Right forelimb (tissue), 1 donor: ENCODE results near the gene PPFIA2.

Experiments used
- DNase-seq: peaks from one replicate; pipeline ENCODE4 v3.0.0-alpha.2; 2018

The PPFIA2 gene

DNA sequence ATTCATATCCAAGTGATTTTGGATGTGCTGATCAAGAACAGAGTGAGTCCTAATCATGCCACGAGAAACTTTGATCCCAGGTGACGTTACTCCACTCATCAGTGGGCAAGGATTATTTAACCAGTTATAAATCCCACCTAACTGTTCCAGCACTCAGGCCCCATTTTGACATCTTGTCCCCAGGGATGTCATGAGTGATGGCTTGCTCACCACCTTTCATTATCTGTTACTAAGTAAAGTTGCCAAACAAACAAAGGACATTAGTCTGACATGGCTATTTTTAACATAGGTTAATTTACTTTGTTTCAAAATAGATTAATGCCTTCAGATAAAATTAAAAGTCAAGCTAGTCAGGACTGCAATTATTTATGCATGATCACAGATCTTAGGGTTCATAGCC is 425.3 kb downstream of the PPFIA2 start:
- no peak for DNase-seq

DNA sequence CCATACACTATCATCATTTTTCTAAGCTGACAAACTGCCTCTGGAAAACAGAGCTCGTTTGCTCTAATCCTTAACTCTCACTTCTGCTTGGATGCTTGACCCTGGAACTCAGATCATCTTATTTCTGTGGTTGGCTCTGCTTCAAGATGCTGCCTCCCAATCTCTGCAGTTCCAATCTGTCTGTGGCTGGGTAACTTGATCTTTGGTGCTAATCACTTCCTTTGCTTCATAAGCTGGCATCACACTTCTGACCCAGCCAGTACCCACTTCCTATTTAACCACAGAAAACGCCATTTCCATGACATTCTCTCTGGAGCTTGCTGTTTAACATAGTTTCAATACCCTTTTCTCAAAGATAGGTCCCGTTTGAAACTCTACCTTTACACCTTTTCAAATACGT is 427.1 kb downstream of the PPFIA2 start:
- DNase-seq, result no peak

DNA sequence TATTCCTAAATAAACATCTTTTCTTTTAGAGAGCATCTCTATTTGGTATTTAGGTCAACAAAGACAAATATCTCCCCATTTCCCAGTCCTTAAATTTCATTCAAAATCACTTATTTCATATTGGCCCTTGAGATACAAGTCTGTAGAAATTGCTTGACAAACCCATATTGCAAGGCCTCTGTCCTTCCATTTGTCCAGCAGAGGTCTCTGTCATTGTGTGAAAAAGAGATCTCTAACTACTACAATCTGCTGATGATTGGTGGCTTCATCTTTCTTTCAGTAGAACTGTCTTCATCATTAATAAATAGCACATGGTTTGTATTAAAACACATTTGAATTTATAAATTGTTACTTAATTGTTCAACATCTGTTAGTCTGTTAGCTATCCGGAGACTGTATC is 428.7 kb downstream of the PPFIA2 start:
- DNase-seq, result no peak

DNA sequence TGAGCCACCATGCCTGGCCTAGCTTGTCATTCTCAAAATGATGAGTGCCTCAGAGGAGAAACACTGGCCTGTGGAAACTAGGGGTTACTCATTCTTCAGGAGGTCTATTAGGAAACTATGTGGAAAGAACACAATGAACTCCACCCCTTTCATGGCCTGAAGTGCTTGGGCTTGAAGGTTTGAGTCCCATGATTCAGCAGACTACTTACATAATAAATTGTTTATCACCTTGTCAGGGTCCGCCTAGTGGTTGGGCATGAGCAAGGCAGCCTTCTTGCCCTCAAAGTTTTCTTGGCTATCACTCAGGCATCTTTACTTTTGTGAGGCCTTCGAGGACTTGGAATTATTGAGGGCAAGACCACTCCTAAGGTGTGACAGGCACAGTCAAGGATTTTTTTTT is 430.1 kb downstream of the PPFIA2 start:
- no peak for DNase-seq

DNA sequence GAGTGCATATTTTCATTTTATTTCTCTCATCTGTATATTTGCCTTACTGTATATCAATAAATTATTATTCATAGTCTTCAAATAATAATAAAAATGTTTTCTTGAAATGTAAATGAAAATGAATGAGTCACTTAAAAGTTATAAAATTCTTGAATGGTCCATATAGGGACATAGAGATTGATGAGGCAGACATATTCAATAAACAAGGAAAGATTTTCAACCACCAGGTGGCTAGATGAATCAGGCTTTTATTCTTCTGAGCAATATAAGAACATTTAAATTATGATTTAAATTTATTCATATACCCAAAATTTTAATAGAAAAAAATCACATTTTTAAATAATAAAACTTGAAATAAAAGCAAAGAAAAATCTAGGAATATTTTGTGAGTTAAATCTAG is 431.7 kb downstream of the PPFIA2 start:
- no peak for DNase-seq

DNA sequence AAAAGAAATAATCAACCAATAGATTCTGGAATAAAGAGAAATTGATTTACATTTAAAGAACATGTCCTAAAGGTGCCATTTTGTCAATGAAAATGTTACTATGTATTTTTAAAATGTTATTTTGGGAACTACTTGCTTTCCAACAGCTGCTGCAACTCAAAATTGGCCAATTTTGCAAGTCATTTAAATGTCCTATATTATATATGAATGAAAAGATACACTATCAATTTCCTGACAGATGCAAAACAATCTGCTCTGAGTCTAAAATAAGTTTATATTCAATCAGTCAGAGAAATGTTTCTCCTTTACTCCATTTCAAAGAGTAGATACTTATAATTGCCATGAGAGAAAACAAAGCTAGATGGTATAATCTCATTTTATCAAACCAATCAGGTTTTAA is 434.1 kb downstream of the PPFIA2 start:
- no peak for DNase-seq

GRCh38 chr12:81314903-81315531 is 444.1 kb downstream of the PPFIA2 start:
- no peak for DNase-seq

- DNase-seq, result no peak
Observed at GRCh38 chr12:81303935-81304334, 455.2 kb downstream of the PPFIA2 start.

- no peak for DNase-seq
Observed at GRCh38 chr12:81300454-81300853, 458.7 kb downstream of the PPFIA2 start.

GRCh38 chr12:81297601-81298000 is 461.5 kb downstream of the PPFIA2 start:
- DNase-seq, result no peak

- DNase-seq, result no peak
Observed at GRCh38 chr12:81296556-81297305, 462.4 kb downstream of the PPFIA2 start.

DNA sequence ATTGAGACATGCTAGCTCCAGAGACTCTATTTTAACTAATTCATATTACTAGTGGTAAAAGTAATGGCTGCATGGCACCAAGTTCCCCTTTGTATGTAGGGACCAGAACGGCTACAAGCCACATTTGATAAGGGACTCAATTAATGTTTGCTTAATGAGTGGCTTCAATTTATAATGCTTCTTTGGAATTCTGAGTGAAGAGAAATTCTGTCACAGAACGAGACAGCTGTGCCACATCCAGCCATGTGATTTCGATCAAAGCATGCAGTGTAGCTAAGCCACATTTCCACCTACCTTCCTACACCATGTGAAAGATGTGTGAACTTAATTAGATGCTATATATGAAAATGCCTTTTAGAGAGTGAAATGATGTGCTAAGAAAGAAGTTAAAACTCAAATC is 463.9 kb downstream of the PPFIA2 start:
- no peak for DNase-seq

- DNase-seq, result no peak
Observed at GRCh38 chr12:81294325-81295190, 464.6 kb downstream of the PPFIA2 start.

- no peak for DNase-seq
Observed at GRCh38 chr12:81288651-81289050, 470.5 kb downstream of the PPFIA2 start.

DNA sequence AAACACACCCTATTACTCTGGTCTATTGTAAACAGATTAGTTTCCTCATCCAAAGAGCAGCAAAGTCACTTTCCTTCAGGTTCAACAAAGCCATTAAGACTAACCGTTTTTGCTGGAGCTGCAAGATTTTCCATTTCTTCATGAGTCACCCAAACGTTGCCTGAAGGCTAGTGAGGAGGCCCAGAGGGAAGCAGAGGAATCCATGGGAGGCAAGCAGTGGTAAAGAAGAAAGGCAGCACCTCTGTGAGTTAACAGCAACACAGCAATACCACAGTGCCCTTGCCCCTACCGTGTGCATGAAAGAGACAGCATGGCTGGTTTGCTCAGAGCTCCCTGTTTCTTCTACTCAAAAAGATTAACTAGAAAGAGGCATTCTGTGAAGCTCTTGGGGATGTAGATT is 475.0 kb downstream of the PPFIA2 start:
- DNase-seq, result no peak

DNA sequence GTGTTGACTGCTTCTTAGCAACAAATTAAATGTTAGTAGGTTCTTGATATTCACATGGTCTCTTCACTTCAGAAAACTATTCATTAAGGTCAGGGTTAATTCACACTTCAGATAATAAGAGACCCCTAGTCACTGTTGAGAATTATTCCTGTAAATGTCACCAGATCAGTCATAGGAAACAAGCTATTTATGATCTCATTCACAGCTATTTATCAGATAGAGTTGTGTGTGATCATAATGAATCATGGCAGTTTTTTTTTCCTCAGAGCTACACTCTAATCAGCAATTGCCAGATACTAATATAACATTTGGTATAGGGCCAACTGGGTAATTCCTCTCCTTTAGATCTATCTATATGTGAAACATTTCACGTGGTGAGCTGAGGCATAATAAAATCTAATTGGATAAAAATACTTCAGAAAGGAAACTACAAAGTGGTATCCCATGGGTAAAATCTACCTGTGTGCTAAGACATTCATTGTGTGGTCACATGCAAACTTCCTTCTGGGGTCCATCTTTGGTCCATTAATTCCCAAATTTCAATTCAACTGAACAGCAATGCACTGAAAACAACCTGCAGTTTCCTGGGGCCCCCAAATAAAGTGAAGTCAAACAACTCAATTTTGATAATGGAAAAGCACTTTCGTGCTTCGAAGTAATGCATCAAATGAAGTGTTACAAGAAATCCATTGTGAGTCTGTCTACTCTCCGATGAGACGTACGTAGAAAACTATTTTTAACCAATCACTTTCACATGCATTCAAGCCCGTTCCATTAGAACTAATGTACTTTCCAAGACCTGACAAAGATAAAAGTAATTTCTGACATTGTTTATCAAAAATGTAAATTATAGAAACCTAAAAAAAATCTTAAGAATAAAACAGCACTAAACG is 484.3 kb downstream of the PPFIA2 start:
- no peak for DNase-seq

DNA sequence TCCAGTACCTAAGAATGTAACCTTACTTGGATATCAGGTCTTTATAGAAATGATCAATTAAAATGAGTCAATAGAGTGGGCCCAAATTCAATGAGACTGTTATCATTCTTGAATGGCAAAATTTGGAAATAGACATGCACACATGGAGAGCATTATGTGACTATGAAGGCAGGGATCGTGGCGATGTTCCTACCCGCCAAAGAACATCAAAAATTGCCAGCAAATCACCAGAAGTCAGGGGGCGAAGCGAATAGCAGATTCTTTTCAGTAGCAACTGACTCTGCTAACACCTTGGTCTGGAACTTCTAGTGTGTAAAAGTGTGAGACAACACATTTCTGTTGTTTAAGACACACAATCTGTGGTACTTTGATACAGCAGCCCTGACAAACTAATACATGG is 488.8 kb downstream of the PPFIA2 start:
- DNase-seq, result no peak

DNA sequence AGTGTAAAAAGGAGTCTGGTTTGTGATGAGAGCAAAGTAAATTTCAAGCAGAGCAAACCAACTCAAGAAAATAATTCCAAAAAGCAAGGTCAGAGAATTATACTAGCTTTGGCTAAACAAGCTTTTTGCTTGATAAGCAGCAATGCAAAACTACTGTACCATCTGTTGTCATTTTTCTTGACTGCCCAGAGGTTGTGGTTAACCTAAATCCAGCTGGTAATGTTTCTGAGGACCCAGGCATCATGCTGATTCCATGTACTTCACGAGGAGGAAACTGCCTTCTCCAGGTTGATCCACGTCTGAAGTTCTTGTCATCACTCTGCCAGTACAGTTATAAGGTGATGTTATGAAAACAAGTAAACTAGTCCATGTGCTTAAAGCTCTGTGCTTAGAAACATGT is 496.1 kb downstream of the PPFIA2 start:
- no peak for DNase-seq

- DNase-seq, result no peak
Observed at GRCh38 chr12:81261508-81262207, 497.5 kb downstream of the PPFIA2 start.

- no peak for DNase-seq
Observed at GRCh38 chr12:81259360-81259759, 499.8 kb downstream of the PPFIA2 start.

GRCh38 chr12:81257947-81258551 is 501.1 kb downstream of the PPFIA2 start:
- DNase-seq, result no peak

DNA sequence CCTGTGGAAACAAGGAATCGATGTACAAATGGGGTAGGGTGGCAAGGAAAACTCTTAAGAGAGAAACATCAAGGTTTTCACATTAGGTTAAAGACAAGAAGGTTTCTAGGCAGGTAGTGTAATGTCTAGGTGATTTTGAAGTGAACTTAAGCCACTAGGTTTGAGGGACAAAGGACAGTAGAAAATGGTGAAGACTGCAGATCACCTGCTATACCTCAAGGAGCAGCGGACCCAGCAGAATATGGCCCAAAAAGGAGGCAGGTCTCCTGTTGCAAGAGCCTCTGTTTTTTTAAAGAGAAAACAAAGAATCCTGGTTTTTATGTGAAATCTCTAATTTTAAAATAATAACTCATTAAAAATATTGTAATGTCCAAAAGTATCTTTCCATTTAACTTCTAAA is 503.2 kb downstream of the PPFIA2 start:
- DNase-seq, result no peak
